Mesendoderm (in vitro differentiated cells): ENCODE results near the gene CHRM2.

ENCODE experiments used
- DNase-seq: peaks from one replicate; pipeline ENCODE4 v3.0.0; 2013
- H2AK5ac ChIP-seq: 2 replicates; pipeline ENCODE4 v1.6.1; 2013; ENCODE audit warnings: low read length, inconsistent platforms
- H2BK120ac ChIP-seq: 2 replicates; pipeline ENCODE4 v1.6.1; 2013; ENCODE audit warnings: low read depth, mild to moderate bottlenecking, low read length, moderate library complexity, mixed read lengths
- H2BK15ac ChIP-seq: replicated peaks from 2 replicates; pipeline ENCODE4 v1.6.1; 2013; ENCODE audit warnings: low read depth, mild to moderate bottlenecking, moderate library complexity
- H2BK5ac ChIP-seq: 2 replicates; pipeline ENCODE4 v1.6.1; 2013; ENCODE audit warnings: low read length, inconsistent platforms
- H3K18ac ChIP-seq: 2 replicates; pipeline ENCODE4 v1.6.1; 2013; ENCODE audit warnings: mild to moderate bottlenecking, low read length, mixed read lengths
- H3K23ac ChIP-seq: one replicate; pipeline ENCODE4 v1.6.1; 2013; ENCODE audit warnings: low read length
- H3K27ac ChIP-seq: 2 replicates; pipeline ENCODE4 v1.5.1; 2013; ENCODE audit warnings: low read depth, mild to moderate bottlenecking, inconsistent platforms, low read length, moderate library complexity
- H3K27me3 ChIP-seq: 2 replicates; pipeline ENCODE4 v1.6.1; 2013; ENCODE audit warnings: low read length, control low read depth, mild to moderate bottlenecking, inconsistent platforms; ENCODE audit not compliant: insufficient read depth, poor library complexity
- H3K36me3 ChIP-seq: 2 replicates; pipeline ENCODE4 v1.6.1; 2013; ENCODE audit warnings: low read length, inconsistent platforms; ENCODE audit not compliant: control insufficient read depth, insufficient read depth
- H3K4ac ChIP-seq: one replicate; pipeline ENCODE4 v1.6.1; 2013; ENCODE audit warnings: low read depth, mild to moderate bottlenecking, low read length, moderate library complexity
- H3K4me1 ChIP-seq: 2 replicates; pipeline ENCODE4 v1.6.1; 2013; ENCODE audit warnings: low read depth, low read length, inconsistent platforms; ENCODE audit not compliant: control insufficient read depth
- H3K4me2 ChIP-seq: 2 replicates; pipeline ENCODE4 v1.6.1; 2013; ENCODE audit warnings: low read length
- H3K4me3 ChIP-seq: 2 replicates; pipeline ENCODE4 v1.5.1; 2013; ENCODE audit warnings: mild to moderate bottlenecking, low read length
- H3K56ac ChIP-seq: one replicate; pipeline ENCODE4 v1.6.1; 2013; ENCODE audit warnings: low read length
- H3K79me1 ChIP-seq: 2 replicates; pipeline ENCODE4 v1.6.1; 2013; ENCODE audit warnings: low read length, inconsistent platforms
- H3K79me2 ChIP-seq: 2 replicates; pipeline ENCODE4 v1.6.1; 2013; ENCODE audit warnings: mild to moderate bottlenecking, low read length; ENCODE audit not compliant: control insufficient read depth, insufficient read depth
- H3K9ac ChIP-seq: 2 replicates; pipeline ENCODE4 v1.6.1; 2013; ENCODE audit warnings: low read length, inconsistent platforms
- H4K5ac ChIP-seq: one replicate; pipeline ENCODE4 v1.6.1; 2013; ENCODE audit warnings: low read length
- H4K8ac ChIP-seq: one replicate; pipeline ENCODE4 v1.6.1; 2013; ENCODE audit warnings: low read depth, mild to moderate bottlenecking, control low read depth, low read length, moderate library complexity
- WGBS: extraction: QIAGEN DNeasy Blood & Tissue Kit; methylation state at CpG from one replicate; pipeline ENCODE4 v1.1.7; 2013; ENCODE audit warnings: low lambda C conversion rate, missing lambda C conversion rate; ENCODE audit not compliant: insufficient coverage; ENCODE audit errors: extremely low coverage; 5-methylcytosine and 5-hydroxymethylcytosine counted together

The CHRM2 gene

DNA sequence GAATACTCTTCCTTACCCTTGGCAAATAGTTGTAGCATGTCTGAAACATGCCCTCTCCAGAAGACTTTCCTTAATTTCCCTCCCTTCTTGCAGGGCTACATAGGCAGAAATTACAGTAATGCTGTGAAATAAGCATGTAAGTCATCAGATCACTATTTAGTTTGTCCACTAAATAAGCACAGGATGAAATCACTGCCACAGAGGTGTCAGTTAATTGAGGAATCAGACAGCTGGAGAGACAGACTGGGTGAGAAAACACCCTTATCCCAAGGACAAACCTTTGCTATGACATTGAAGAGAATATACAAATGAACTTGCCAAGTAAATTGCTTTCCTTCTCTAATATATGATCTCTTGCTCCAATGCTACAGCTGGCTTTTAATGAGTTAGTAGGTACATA lies 129.3 kb downstream of the CHRM2 start:
- DNase-seq = no peak
- Histone ChIP-seq H2BK120ac (no peak overlapping the region), H3K18ac (no peak overlapping the region), H3K4me3 (no peak overlapping the region), H3K36me3 (no peaks in the 10 kb centered on the region), H3K27me3 (no peaks in the 10 kb centered on the region), H2BK15ac (no peak overlapping the region), H3K79me1 (no peaks in the 10 kb centered on the region), H2BK5ac (no peak overlapping the region), H4K5ac (no peak overlapping the region), H3K27ac (no peak overlapping the region), H3K23ac (no peak overlapping the region), H3K56ac (no peak overlapping the region), H3K4me2 (no peak overlapping the region), H3K4me1 (no peaks in the 10 kb centered on the region), H4K8ac (no peak overlapping the region), H3K4ac (peak overlapping the region; percentile 31), H3K79me2 (no peaks in the 10 kb centered on the region), H3K9ac (no peak overlapping the region), H2AK5ac (no peak overlapping the region)

DNA sequence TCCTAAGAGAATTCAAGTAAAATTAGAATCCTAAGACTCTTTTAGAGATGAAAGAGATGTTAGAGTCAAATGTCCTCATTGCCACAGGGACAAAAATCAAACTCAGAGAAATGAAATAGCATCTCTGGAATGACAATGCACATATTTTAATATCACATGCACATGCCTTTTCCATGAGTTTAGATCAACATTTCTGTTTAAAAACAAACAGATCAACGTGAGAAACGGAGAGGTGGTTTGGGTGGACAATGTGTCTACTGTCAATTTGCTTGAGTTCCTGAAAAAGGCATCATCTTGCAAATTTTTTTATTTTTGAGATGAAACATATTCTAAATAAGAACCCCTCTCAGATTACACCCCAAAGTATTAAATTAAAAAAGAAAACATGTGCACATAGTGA lies 130.0 kb downstream of the CHRM2 start:
- Histone ChIP-seq H2AK5ac (no peak overlapping the region), H3K4ac (no peak overlapping the region), H3K4me2 (no peak overlapping the region), H3K79me2 (no peaks in the 10 kb centered on the region), H4K5ac (no peak overlapping the region), H3K36me3 (no peaks in the 10 kb centered on the region), H2BK15ac (no peak overlapping the region), H3K9ac (no peak overlapping the region), H3K79me1 (no peaks in the 10 kb centered on the region), H2BK120ac (no peak overlapping the region), H3K4me3 (no peak overlapping the region), H3K18ac (no peak overlapping the region), H3K56ac (no peak overlapping the region), H3K4me1 (no peaks in the 10 kb centered on the region), H3K27me3 (no peaks in the 10 kb centered on the region), H4K8ac (no peak overlapping the region), H3K23ac (no peak overlapping the region), H3K27ac (no peak overlapping the region), H2BK5ac (no peak overlapping the region)
- no CpG with 5 or more reads among the region's 2 CpGs for WGBS
- DNase-seq = no peak

DNA sequence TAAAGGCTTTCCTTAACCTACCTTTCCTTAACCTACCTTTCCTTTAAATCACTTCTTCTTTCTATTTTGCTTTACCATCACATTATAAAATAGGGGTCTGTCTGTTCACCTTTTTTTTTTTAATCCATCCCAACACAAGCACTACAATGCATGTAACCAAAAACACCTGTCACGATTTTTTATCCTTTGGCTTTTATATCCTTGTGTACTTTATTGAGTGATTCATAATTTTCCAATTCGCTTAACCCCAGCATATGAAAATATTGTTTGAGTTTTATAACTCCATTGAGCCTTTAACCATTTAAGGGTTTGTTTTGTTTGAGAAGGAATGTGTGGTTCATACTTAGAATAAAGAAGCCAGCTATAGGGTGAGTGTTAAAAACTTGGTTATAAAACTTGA lies 132.2 kb downstream of the CHRM2 start:
- no CpG with 5 or more reads among the region's 2 CpGs for WGBS
- Histone ChIP-seq H3K4me1 (no peaks in the 10 kb centered on the region), H3K36me3 (no peaks in the 10 kb centered on the region), H3K27me3 (no peaks in the 10 kb centered on the region), H3K23ac (no peak overlapping the region), H2AK5ac (no peak overlapping the region), H3K4ac (no peak overlapping the region), H4K5ac (no peak overlapping the region), H3K9ac (no peak overlapping the region), H3K79me1 (no peaks in the 10 kb centered on the region), H3K18ac (no peak overlapping the region), H3K4me2 (no peak overlapping the region), H2BK5ac (no peak overlapping the region), H3K79me2 (no peaks in the 10 kb centered on the region), H2BK15ac (no peak overlapping the region), H2BK120ac (no peak overlapping the region), H4K8ac (no peak overlapping the region), H3K56ac (no peak overlapping the region), H3K27ac (no peak overlapping the region), H3K4me3 (no peak overlapping the region)
- no peak for DNase-seq

DNA sequence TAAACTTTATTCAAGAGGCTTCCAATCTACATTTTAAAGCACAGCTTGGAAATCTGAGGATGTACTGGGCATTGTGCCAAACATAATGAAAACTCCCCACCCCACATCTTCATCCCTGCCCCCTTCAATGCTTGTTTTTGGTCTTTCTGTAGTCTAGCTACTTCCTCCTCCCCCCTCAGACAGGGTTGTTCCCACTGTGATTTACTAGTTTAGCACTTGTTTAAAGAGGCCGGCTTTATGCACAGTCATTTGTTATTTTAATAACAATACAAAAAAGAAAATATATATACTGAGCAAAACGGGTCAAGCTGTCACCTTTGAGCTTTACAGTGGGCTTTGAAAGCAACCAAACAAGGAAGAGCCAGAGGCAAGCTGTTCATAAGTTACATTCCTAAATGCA lies 132.6 kb downstream of the CHRM2 start:
- Histone ChIP-seq H3K27me3 (no peaks in the 10 kb centered on the region), H3K4me2 (no peak overlapping the region), H2BK120ac (no peak overlapping the region), H2AK5ac (no peak overlapping the region), H3K4ac (no peak overlapping the region), H3K56ac (no peak overlapping the region), H3K27ac (no peak overlapping the region), H2BK5ac (no peak overlapping the region), H3K23ac (no peak overlapping the region), H3K36me3 (no peaks in the 10 kb centered on the region), H3K9ac (no peak overlapping the region), H3K79me1 (no peaks in the 10 kb centered on the region), H3K4me1 (no peaks in the 10 kb centered on the region), H4K8ac (no peak overlapping the region), H3K18ac (no peak overlapping the region), H3K4me3 (no peak overlapping the region), H3K79me2 (no peaks in the 10 kb centered on the region), H2BK15ac (no peak overlapping the region), H4K5ac (no peak overlapping the region)
- WGBS = no CpG with 5 or more reads among the region's 2 CpGs
- DNase-seq = no peak

DNA sequence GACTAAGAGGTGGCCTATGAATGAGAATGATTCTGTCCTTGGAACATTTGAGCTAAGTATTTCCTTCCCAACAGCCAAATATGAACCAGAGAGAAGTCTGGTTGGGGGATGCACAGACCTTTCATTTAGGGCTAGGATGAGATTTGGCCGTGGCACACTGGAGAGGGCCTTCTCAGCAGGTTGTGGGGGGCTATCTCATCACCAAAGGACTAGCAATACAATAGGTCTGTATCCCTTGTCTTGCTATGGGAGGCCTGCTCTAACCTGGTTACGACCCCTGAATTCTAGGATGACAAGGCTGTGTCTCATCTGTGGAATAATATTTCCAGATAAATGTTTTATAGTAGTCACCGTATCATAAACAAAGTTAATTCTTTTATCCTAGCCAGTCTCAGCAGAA lies 133.0 kb downstream of the CHRM2 start:
- no peaks in the 10 kb centered on the region for H3K4me1 ChIP-seq
- H3K23ac ChIP-seq = no peak overlapping the region
- no peak overlapping the region for H3K9ac ChIP-seq
- no peak overlapping the region for H3K4me2 ChIP-seq
- no CpG with 5 or more reads among the region's 3 CpGs for WGBS
- H3K36me3 ChIP-seq = no peaks in the 10 kb centered on the region
- H3K27me3 ChIP-seq = no peaks in the 10 kb centered on the region
- H2BK5ac ChIP-seq = no peak overlapping the region
- H2BK15ac ChIP-seq = no peak overlapping the region
- H3K79me1 ChIP-seq = no peaks in the 10 kb centered on the region
- H3K4me3 ChIP-seq = no peak overlapping the region
- H4K8ac ChIP-seq = no peak overlapping the region
- no peak overlapping the region for H2BK120ac ChIP-seq
- no peak overlapping the region for H3K4ac ChIP-seq
- no peak overlapping the region for H2AK5ac ChIP-seq
- no peaks in the 10 kb centered on the region for H3K79me2 ChIP-seq
- peak overlapping the region; percentile 10 for H3K18ac ChIP-seq
- no peak for DNase-seq
- no peak overlapping the region for H4K5ac ChIP-seq
- H3K56ac ChIP-seq = no peak overlapping the region
- no peak overlapping the region for H3K27ac ChIP-seq

DNA sequence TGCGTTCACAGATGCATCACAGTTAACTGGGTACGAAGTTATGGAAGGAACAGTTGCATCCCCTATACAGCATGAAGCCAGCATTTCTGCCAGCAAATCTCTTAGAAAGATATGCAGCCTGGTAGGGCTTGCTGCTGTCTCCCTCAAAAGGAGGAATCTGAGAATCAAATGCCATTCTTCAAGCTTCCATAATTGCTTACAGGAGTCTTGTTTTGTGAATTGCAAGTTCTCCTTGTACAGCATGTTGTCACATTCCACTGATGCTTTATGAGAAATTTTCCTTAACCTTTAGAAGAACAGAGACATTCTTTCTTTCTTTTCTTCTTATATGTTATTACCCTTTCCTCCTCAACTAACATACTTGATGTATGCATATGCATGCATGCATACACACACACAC lies 134.6 kb downstream of the CHRM2 start:
- no peak overlapping the region for H4K8ac ChIP-seq
- no peak for DNase-seq
- no peak overlapping the region for H3K4me3 ChIP-seq
- H2AK5ac ChIP-seq = no peak overlapping the region
- H3K9ac ChIP-seq = no peak overlapping the region
- H4K5ac ChIP-seq = no peak overlapping the region
- no CpG with 5 or more reads among the region's 2 CpGs for WGBS
- H3K79me2 ChIP-seq = no peaks in the 10 kb centered on the region
- H3K4ac ChIP-seq = no peak overlapping the region
- no peak overlapping the region for H2BK15ac ChIP-seq
- H3K23ac ChIP-seq = no peak overlapping the region
- no peak overlapping the region for H2BK5ac ChIP-seq
- H3K27ac ChIP-seq = no peak overlapping the region
- no peak overlapping the region for H3K4me2 ChIP-seq
- H3K4me1 ChIP-seq = no peaks in the 10 kb centered on the region
- H3K18ac ChIP-seq = no peak overlapping the region
- no peaks in the 10 kb centered on the region for H3K36me3 ChIP-seq
- H3K56ac ChIP-seq = no peak overlapping the region
- H3K27me3 ChIP-seq = no peaks in the 10 kb centered on the region
- H2BK120ac ChIP-seq = no peak overlapping the region
- no peaks in the 10 kb centered on the region for H3K79me1 ChIP-seq
